Right lobe of liver (tissue), 6 donors: Measurements from ENCODE around the gene NTMT1. TPM values are rescaled to one million over a fixed set of nuclear protein-coding genes. Genes with fewer than 3 reads are reported as not detected.

ENCODE experiments used
- ATAC-seq, 4 donors: fragments of 200-7000 bp; cut with Tn5 transposase; one replicate each; pipeline ENCODE4 v1.9.1; 2020; ENCODE audit warnings: mild to moderate bottlenecking in 4 of 4, moderate library complexity in 4 of 4
- DNase-seq, 3 donors: peaks; one replicate each; pipeline ENCODE4 v3.0.0-alpha.2; 2020
- H3K27ac ChIP-seq, 3 donors: fragments of 200-600 bp; one replicate each; pipeline ENCODE4 v1.8.0; 2022
- H3K27me3 ChIP-seq, 2 donors: fragments of 200-600 bp; one replicate each; pipeline ENCODE4 v1.8.0; 2022
- H3K36me3 ChIP-seq, 4 donors: fragments of 200-600 bp; sonication (generic) in 1 of 4; one replicate each; pipeline versions ENCODE4 v1.5.1 to v1.8.0; 2017 to 2022; ENCODE audit warnings: control low read depth in 1 of 4
- H3K4me1 ChIP-seq, 4 donors: fragments of 200-600 bp; sonication (generic) in 1 of 4; one replicate each; pipeline versions ENCODE4 v1.5.1 to v1.8.0; 2017 to 2022; ENCODE audit warnings: control low read depth in 1 of 4
- H3K4me3 ChIP-seq, 3 donors: fragments of 200-600 bp; one replicate each; pipeline ENCODE4 v1.8.0; 2022
- H3K9me3 ChIP-seq, 4 donors: fragments of 200-600 bp; sonication (generic) in 1 of 4; one replicate each; pipeline versions ENCODE4 v1.5.1 to v1.8.0; 2017 to 2022; ENCODE audit warnings: control low read depth in 1 of 4
- POLR2A ChIP-seq: fragments of 450-650 bp; IDR thresholded peaks from one replicate; pipeline ENCODE4 v1.6.1; 2017; ENCODE audit warnings: antibody characterized with exemption, mild to moderate bottlenecking
- WGBS: methylation state at CpG from one replicate; pipeline ENCODE4 v1.1.6; 2018; ENCODE audit warnings: low coverage, low lambda C conversion rate; ENCODE audit not compliant: insufficient coverage; ENCODE audit errors: missing lambda C conversion rate; 5-methylcytosine and 5-hydroxymethylcytosine counted together
- intact Hi-C, 2 donors: fragments of 100-400 bp; cut with DNase I; formaldehyde crosslinking; loops; one replicate each; pipeline versions ENCODE4 v1.11.2 to v1.14.1; 2022
- total RNA-seq, 6 experiments: library from RNA; depleted of rRNA in 2 of 6; stranded (reverse); fragments of >200 nt in 2 of 6; fragmentation: NEBNext Ultra II Directional in 3 of 6; extraction: Animal tissue kit (Norgen Biotek cat#: 25700) in 3 of 6; gene quantifications; one replicate each; pipeline versions ENCODE4 v1.1.0 to v1.2.4, GENCODE V29; 2016 to 2023
- TF ChIP-seq, protein P1 (sequence below), 4 donors: fragments of 200-600 bp in 3 of 4; fragments of 450-650 bp in 1 of 4; IDR thresholded peaks; one replicate each; pipeline versions ENCODE4 v1.5.1 to v1.8.0; 2016 to 2022; ENCODE audit warnings: antibody characterized with exemption in 4 of 4, mild to moderate bottlenecking in 2 of 4
- donor health status: DM: no; HTN: yes; CAD: no.
- donor health status: DM: no; HTN: no; CAD: no.
- donor health status: DM: no; HTN: no; CAD: no.
- donor health status: DM: no; HTN: yes; CAD: no.
- donor health status: DM: no; HTN: yes; CAD: no.

Gene NTMT1
- total RNA-seq, 6 experiments from 2014 or later: 15.6 to 28.3 (median 20.7) TPM

DNA sequence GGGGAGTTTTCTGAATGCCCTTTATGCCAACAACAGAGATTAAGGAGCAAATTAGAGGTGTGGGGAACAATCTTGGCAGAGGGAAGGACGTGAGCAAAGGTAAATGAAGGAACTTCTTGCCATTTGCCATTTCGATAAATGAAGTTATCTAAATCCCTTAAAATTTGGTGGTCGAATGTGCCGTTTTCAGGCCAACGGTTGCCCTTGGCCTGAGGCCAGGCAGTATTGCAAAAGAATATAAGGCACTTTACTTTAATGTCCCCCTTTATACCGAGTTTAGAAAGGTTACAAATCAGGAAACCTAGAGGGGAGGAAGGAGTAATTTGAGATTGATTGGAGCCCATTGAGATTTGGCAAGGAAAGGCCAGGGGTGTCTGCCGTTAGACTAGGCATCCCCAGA lies 31.3 kb upstream of the NTMT1 start:
- Histone ChIP-seq H3K27ac (no peak overlapping the region), H3K36me3 (no peaks in the 10 kb centered on the region), H3K4me1 (peaks cover 0 to 6% (median 0%) of the 10 kb centered on the region in 4 donors), H3K4me3 (no peak overlapping the region), H3K9me3 (no peaks in the 10 kb centered on the region), H3K27me3 (no peaks in the 10 kb centered on the region)
- intact Hi-C loops: no loop called here
- WGBS: 42% methylated on average over 7 of the region's 7 CpGs
- TF ChIP-seq, protein P1, sequence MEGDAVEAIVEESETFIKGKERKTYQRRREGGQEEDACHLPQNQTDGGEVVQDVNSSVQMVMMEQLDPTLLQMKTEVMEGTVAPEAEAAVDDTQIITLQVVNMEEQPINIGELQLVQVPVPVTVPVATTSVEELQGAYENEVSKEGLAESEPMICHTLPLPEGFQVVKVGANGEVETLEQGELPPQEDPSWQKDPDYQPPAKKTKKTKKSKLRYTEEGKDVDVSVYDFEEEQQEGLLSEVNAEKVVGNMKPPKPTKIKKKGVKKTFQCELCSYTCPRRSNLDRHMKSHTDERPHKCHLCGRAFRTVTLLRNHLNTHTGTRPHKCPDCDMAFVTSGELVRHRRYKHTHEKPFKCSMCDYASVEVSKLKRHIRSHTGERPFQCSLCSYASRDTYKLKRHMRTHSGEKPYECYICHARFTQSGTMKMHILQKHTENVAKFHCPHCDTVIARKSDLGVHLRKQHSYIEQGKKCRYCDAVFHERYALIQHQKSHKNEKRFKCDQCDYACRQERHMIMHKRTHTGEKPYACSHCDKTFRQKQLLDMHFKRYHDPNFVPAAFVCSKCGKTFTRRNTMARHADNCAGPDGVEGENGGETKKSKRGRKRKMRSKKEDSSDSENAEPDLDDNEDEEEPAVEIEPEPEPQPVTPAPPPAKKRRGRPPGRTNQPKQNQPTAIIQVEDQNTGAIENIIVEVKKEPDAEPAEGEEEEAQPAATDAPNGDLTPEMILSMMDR (IDR thresholded peaks at IDR 0.05): no peak
- no peak for TF ChIP-seq POLR2A
- ATAC-seq (no peak), DNase-seq (no peak)

DNA sequence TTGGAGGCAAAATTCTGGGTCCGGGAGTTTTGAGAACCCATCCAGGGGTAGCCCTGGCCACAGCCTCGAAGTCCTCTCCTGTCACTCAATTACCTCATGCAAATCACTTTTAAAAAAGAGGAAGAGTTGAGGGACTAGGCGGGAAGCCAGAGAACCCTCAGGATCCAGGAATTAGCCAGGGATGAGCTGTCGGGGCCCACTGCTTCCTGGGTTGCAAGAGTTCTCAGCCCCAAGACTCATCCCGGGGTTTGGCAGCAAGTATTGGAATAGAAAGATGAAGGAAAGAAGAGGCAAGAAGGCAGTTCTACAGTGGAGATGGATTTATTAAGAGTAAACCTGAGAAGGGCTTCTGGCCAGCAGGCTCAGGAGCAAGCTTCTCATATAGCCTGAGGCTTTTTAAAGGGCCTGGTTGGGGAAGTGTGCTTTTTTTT lies 30.6 kb upstream of the NTMT1 start:
- Histone ChIP-seq H3K4me1 (peaks cover 0 to 6% (median 0%) of the 10 kb centered on the region in 4 donors), H3K27ac (no peak overlapping the region), H3K27me3 (no peaks in the 10 kb centered on the region), H3K9me3 (no peaks in the 10 kb centered on the region), H3K36me3 (no peaks in the 10 kb centered on the region), H3K4me3 (no peak overlapping the region)
- intact Hi-C loops: no loop called here
- ATAC-seq (no peak), DNase-seq (no peak)
- TF ChIP-seq, protein P1 (IDR thresholded peaks at IDR 0.05): no peak
- TF ChIP-seq POLR2A: no peak
- WGBS: 43% methylated on average over 5 of the region's 5 CpGs

DNA sequence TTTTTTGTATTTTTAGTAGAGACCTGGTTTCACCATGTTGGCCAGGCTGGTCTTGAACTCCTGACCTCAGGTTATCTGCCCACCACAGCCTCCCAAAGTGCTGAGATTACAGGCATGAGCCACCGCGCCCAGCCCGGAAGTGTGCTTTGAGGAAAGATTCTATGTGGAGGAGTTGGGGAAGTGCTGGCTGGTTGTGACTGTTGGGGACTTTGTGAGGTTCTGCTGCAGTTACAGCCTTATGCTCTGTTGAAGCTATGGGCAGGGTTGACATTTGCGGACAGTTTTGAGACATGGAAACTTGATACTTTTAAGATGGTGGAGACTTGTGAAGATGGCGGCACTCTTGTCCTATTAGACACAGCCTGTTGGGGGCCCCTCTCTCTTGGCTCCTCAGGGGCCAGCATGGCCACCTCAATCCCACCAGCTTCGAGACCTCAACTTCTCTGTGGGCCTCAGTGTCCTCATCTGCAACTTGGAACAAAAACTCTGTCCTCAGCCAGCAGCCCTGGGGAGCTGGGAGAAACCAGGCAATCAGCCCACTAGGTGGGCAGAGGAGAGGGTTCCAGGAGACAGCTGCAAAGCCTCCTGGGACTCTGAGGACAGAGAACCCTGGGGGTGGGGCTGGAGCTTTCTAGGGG lies 29.9 kb upstream of the NTMT1 start:
- no peaks in the 10 kb centered on the region for H3K9me3 ChIP-seq
- peak overlapping the region in 2 of 3 donors; percentile 6 to 56 for H3K27ac ChIP-seq
- DNase-seq (no peak), ATAC-seq (no peak)
- H3K4me3 ChIP-seq: no peak overlapping the region
- H3K27me3 ChIP-seq: no peaks in the 10 kb centered on the region
- TF ChIP-seq, protein P1 (IDR thresholded peaks at IDR 0.05): no peak
- TF ChIP-seq POLR2A: no peak
- H3K4me1 ChIP-seq: peaks cover 0 to 6% (median 0%) of the 10 kb centered on the region in 4 donors
- no peaks in the 10 kb centered on the region for H3K36me3 ChIP-seq
- intact Hi-C loops: no loop called here
- WGBS: 61% methylated on average over 3 of the region's 6 CpGs

DNA sequence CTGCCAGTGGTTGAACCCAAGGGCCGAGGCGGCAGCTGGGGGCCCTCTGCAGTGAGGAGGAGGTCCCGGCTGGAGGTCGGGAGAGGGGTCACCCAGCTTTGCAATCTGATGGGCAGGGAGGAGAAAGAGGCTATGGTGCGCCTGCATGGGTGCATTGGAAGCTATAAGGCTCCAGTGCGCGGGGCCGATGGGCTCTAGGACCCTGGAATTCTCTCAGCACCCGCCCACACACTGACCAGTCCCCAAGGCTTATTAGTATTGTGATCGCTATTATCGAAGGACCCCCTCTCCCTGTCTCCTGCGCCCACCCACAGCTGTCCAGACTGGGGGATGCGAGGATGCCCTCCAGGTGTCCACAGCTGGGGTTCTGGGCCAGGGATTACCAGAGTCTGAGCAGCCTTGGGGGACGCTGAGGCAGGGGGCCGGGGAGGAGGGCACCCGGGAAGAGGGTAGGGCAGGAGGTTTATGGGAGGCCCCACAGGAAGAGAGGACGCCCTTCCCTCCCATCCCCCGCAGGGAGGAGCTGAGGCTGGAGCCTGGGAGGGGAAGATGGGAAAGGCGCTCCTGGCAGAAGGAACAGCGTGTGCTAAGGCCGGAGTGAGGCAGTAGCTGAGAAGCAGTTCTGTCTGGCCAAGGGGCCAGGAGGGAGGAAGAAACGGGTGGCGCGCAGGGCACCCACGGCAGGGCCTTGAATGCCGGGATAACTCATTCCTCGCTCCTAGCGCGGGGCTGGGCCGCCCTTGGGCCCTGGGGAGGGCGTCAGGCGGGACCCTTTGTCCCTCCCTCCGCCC lies 29.2 kb upstream of the NTMT1 start:
- no peak for TF ChIP-seq POLR2A
- TF ChIP-seq, protein P1 (IDR thresholded peaks at IDR 0.05): no peak
- Histone ChIP-seq H3K27me3 (no peaks in the 10 kb centered on the region), H3K4me3 (peak overlapping the region in 2 of 3 donors; percentile 23 to 42), H3K36me3 (no peaks in the 10 kb centered on the region), H3K4me1 (peaks cover 0 to 6% (median 0%) of the 10 kb centered on the region in 4 donors), H3K27ac (peak overlapping the region; percentile 6 to 56 (median 55)), H3K9me3 (no peaks in the 10 kb centered on the region)
- ATAC-seq (peak; percentile 43 to 60 (median 44)), DNase-seq (no peak)
- WGBS: 10% methylated on average over 4 of the region's 33 CpGs
- intact Hi-C loops: no loop called here
